ENCODE measurements around the gene SLC22A1.

Gene SLC22A1

GRCh38 chr6:160178271-160178670 is 56.7 kb downstream of the SLC22A1 start:
- DNase-seq, result no peak

- DNase-seq, result no peak
These were observed 59.1 kb downstream of the SLC22A1 start for GRCh38 chr6:160180706-160181105.

GRCh38 chr6:160188773-160189172 is 67.2 kb downstream of the SLC22A1 start:
- no peak for DNase-seq

- no peak for DNase-seq
These were observed 68.5 kb downstream of the SLC22A1 start for GRCh38 chr6:160190081-160190480.

GRCh38 chr6:160190973-160191372 is 69.4 kb downstream of the SLC22A1 start:
- no peak for DNase-seq

GRCh38 chr6:160192840-160193239 is 71.2 kb downstream of the SLC22A1 start:
- no peak for DNase-seq

- DNase-seq, result no peak
These were observed 73.2 kb downstream of the SLC22A1 start for GRCh38 chr6:160194808-160195207.

GRCh38 chr6:160197662-160198061 is 76.0 kb downstream of the SLC22A1 start:
- no peak for DNase-seq

- DNase-seq, result no peak
These were observed 77.1 kb downstream of the SLC22A1 start for GRCh38 chr6:160198606-160199211.

- DNase-seq, result no peak
These were observed 79.4 kb downstream of the SLC22A1 start for GRCh38 chr6:160201061-160201460.

GRCh38 chr6:160202411-160202810 is 80.8 kb downstream of the SLC22A1 start:
- DNase-seq, result no peak

GRCh38 chr6:160203076-160203475 is 81.5 kb downstream of the SLC22A1 start:
- no peak for DNase-seq

- DNase-seq, result no peak
These were observed 81.9 kb downstream of the SLC22A1 start for GRCh38 chr6:160203522-160203921.

GRCh38 chr6:160203953-160204352 is 82.3 kb downstream of the SLC22A1 start:
- no peak for DNase-seq

GRCh38 chr6:160204710-160205109 is 83.1 kb downstream of the SLC22A1 start:
- no peak for DNase-seq

- DNase-seq, result no peak
These were observed 86.0 kb downstream of the SLC22A1 start for GRCh38 chr6:160207618-160208017.

Measured in NCI-H748 treated with DMSO at 0.1 percent for 48 hours (cell line).